Stimulated activated CD8-positive, alpha-beta memory T cell treated with anti-CD3 and anti-CD28 coated beads, Interleukin-12 subunit alpha, Interleukin-12 subunit beta, amount 100 ng/mL, for 4 hours (primary cell): ENCODE data around the gene CNTFR.

Experiments
- DNase-seq: peaks from one replicate; pipeline ENCODE4 v3.0.0-alpha.2; 2020; ENCODE audit warnings: low read depth

The CNTFR gene

GRCh38 chr9:34507556-34507955 lies 82.0 kb downstream of the CNTFR start:
- DNase-seq = no peak

DNA sequence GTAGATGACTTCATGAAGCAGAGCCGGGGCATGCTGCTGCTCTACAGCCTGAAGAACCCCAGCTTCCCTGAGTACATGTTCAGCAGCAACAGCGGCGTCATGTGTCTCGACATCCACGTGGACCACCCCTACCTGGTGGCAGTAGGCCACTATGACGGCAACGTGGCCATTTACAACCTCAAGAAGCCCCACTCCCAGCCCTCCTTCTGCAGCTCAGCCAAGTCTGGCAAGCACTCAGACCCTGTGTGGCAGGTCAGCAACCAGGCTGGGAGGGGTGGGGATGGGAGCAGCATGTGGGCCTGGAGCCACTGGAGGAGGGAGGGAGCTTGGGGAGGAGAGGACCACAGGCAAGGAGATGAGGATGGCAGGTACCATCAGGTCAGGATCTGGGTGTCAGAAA lies 82.9 kb downstream of the CNTFR start:
- no peak for DNase-seq

DNA sequence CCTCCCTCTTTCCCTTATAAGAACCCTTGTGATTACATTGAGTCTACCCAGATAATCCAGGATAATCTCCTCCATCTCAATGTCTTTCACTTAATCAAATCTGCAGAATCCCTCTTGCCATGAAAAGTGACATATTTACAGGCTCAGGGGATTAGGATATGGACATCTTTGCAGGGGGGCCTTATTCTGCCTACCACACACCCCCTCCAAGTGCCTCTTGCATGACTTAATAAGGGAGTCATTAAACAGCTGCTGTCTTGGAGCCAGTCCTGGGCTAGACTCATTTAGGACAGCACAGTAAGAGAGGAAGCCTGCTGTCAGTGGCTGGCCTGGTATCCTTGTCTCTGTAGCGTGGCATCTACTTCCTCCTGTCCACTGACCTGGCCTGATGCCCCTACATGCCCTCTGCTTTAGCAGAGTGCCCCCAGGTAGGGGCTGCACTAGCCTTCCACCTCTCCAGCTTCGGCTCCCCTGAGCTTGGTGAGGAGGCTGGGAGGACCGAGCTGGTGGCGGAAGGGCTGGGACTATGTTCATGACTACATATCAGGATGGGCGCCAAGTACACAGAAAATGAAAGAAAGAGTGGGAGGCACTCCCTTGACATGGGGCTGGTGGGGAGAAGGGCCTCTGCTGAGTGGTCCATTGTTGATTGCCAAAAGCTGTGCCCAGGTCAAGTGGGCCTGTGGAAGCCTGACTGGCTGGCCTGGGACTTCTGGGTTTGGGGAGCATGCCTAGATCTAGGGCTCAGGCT lies 84.0 kb downstream of the CNTFR start:
- DNase-seq = no peak

DNA sequence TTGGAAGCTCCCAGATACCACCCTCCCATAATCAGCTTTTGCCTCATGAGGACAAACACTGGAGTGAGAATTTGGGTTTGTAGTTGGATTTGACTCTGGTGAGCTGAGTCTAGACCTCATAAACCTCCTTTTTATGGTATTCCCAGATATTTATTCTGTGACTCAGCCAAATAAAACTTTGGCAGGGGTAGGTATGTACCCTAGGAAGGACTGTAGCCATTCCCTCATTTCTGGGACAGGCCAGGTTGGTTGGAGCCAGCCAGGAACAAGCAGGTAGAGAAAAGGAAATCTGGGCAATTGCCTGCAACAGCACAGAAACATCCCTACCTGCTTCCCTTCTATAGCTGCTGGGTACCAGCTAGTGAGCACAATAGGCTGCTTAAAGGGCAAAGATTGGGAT lies 86.1 kb downstream of the CNTFR start:
- no peak for DNase-seq

- no peak for DNase-seq
These were observed 86.6 kb downstream of the CNTFR start for GRCh38 chr9:34502891-34503290.

DNA sequence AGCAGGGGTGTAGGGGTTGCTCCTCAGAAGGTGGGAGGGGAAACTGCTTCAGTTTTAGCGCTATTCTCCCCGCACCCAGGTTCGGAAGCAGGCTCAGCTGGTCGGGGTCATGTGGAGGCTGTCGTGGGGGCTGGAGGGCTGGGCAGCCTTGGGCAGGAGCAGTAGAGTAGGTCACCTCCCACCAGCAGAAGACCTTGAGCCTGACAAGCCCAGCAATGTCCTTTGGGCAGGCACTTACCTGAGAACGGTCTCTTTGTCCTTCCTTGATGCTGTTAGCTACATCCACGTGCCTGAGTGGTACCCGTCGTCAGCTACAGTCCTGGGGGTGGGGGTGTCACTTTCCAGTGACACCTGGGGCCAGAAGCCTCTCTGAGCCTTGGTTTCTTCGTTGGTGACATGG lies 87.1 kb downstream of the CNTFR start:
- DNase-seq = no peak

DNA sequence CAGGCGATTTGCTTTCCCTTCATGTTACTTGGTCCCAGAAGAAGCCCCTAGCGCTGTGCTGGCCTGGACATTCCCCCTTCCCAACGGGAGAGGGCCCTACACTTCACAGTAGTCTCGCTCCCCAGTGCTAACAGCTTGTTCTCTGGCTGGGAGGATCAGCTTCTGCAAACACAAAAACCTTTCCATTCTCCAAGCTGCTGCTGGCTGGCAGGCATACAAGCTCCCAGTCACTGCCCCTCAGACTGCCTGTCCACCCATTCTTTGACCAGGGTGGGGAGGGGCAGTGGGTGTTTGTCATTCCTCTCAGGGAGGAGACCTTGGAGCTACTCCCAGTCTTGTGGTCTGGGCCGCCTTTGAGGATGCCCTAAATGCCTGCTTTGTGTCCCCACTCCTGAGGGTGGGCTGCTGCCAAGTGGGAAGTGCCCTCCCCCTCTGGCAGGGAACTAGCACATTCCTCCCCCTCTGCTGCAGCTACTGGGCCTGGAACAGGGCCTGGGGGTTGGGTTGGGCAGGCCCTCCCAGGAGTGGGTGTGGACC lies 87.6 kb downstream of the CNTFR start:
- DNase-seq = no peak
